NCI-H187 treated with DMSO at 0.1 percent for 48 hours (cell line): ENCODE data around the gene ADPRS.

Experiments
- DNase-seq: peaks from one replicate; lab custom pipeline; 2025; lab: John Stamatoyannopoulos, UW

The ADPRS gene

DNA sequence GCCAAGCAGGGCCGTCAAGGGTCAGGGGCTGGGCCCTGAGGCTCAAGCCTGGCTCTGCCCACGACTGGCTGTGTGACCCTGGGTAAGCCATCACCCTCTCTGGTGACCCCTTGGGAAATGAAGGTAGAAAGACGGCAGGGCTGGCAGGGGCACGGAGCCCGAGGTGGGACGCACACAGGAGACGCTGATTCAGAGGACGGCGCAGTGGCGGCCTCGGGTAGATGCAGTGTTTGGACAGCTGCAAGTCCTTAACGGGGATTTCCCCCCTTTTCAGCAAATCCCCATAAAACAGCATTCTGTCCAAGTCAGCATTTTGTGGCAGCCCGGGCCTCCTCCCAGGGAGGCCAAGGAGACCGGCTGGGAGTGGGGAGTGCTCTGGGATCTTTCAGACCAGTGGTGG is 19.6 kb downstream of the ADPRS start:
- no peak for DNase-seq

GRCh38 chr1:36109041-36109679 is 20.5 kb downstream of the ADPRS start:
- no peak for DNase-seq

DNA sequence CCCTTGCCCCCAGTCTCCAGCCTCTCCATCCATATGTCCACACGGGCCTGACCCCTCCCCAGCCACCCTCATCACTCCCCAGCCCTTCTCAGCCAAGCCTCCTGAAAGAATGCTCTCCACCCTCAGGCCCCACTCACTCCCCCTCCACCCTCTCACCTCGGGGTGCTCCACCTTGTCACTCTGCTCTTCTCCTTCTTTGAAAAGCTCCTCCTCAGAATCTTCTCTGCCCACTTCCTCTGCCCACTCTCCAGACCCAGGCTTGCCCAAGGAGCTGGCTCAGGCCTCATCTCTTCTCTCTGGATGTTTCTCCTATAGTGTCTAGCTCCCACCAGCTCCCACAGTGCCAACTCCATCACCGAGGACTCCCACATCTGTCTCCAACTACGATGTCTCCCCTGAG is 22.5 kb downstream of the ADPRS start:
- no peak for DNase-seq

DNA sequence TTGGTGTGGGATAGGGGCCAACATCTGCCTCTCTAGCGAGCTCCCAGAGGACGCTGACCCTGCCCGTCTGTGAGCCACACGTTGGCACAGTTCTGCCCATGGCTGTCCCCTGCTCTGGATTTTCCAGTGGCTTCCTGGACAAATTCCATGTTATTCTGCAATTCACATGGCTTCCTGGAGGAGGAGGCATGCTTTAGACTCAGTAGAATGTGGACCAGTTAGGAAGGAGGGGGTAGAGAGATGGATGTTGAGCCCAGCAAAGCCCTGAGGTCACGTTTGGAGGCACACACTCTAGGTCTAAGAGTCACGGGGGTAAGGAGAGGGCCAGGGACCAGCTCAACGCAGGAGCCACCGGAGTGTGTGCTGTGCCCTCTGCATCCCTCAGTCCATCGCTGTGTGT is 24.1 kb downstream of the ADPRS start:
- no peak for DNase-seq

- DNase-seq: no peak
These were observed 25.7 kb downstream of the ADPRS start for GRCh38 chr1:36114371-36114770.

- no peak for DNase-seq
These were observed 26.5 kb downstream of the ADPRS start for GRCh38 chr1:36115200-36115669.

DNA sequence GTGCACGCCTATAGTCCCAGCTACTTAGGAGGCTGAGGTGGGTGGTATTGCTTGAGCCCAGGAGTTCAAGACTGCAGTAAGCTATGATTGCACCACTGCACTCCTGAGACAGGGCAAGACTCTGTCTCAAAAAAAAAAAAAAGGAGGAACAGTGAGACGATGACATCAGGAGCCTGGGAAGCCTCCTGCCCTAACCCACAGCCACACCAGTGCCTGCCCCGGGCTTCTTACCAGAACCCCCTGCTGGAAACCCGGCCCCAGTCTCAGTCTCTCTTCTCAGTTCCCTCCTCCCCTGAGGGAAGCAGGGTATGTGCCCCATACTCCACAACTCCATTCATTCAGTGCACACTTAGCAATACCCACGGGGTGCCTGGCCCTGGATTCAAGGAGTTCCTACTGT is 27.2 kb downstream of the ADPRS start:
- no peak for DNase-seq

GRCh38 chr1:36116901-36117300 is 28.2 kb downstream of the ADPRS start:
- no peak for DNase-seq

- DNase-seq: no peak
These were observed 29.9 kb downstream of the ADPRS start for GRCh38 chr1:36118447-36119204.

DNA sequence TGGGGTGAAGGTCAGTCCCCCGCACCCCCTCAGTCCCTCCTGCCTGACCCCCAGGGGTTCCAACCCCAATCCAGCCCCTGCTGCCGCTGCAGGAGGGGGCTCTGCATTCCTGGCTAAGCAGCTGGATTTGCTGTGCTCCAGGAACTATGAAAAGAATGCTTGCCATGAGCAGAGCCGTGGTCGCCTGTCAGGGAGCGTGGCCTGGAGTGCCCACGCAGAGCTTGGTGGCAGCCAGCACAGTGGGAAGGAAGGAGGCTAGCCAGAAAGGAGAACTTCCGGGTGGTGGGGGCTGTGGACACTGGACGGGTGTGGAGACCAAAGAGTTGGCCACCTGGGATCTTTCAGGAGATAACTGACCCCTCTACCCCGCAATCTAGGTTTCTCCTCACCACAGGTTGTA is 30.8 kb downstream of the ADPRS start:
- DNase-seq: no peak

DNA sequence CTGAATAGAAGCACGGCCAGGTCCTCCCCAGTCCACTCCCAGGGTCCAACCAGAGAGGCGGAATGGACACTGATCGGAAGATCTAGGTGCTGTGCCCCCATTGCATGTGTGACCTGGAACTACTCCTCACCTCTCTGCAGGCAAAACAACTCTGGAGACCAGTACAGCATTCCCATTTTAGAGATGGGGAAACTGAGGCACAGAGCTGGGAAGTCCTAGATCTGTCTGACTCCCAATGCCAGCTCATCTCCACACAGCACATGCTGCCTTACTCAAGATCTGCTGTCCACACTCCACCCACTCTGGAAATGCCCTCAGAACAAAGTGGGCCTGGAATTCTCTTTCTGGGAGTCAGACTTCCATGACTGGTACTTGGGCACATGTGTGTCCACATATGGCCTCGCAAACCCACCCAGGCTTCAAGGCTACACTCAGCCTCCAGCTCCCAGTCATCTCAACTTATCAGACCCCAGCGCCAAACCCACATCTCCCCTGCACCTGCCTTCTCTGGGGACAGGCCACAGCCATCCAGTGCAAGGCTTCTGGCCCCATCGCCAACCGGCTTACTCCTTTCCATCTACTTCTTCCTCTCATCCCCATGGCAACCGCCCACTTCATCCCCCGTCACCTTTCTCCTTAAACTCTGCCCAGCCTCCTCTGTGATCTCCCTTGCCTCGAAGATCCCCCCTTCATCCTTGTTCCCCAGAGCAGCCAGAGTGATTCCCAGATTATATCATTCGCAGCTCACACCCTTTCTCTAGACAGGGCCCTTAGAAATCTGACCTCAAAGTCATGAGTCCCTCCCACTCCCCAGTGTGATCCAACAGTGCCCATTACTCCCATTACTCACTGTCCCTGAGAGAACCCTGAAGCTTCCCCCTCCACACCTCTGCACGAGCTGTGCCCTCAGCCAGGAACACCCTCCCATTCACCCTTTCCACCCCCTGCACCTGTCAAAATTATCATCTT is 33.7 kb downstream of the ADPRS start:
- DNase-seq: no peak

DNA sequence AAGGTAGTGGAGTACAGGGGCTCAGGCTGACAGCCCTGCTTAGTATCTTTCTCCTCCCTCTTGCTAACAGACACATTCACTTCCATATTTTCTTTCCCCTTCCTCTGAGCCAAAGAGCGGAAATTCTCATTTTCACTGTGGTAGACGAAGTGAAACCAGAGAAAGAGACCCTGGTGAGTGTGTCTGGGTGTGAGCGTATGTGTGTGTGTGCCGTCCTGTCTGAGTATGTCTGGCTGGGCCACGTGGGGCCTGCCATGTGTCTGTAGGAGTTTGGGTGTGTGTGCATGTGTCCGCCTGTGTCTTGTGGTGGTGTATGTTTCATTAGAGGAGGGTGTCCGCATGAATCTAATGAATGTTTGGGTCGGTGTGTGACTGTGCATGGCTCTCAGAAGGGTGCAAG is 34.7 kb downstream of the ADPRS start:
- no peak for DNase-seq

GRCh38 chr1:36124404-36125128 is 35.9 kb downstream of the ADPRS start:
- no peak for DNase-seq

DNA sequence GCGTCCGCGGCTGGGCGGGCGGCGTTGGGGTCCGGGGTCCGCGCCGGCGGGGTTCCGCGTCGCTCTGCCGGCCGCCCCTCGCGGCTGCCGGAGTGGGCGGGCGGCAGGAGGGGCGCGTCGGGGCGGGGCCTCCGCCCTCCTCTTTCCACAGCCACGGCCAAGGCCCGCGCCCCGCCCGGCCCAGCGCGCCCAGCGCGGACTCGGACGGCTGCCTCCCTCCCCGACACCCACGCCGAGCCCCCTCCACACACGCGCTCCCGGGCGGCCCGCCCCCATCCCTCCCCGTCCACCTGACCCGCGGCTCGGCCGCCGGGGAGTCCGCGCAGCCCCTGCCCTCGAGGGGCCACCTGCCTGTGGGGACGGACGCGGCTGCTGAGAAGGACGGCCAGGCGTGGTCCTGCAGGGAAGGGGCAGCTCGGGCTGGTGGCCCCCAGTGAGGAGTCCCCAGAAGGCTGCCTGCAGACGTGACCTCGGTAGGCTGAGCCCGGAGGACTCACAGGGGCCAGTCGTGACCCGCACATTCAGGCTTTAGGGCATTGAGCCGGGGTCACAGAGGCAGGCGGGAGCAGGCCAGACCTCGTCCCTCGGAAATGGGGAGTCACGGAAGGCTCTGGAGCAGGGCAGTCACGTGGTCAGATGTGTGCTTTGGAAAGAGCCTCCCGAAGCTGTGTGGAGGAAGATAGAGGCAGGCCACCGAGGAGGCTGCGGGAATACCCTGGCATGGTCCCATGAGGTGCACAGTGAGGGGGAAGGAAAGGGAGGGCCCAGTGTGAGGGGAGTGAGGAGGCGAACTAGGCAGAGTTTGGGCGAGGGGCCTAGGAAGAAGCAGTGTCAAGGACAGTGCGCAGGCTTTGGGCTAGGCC is 36.7 kb downstream of the ADPRS start, which contains the start of gene COL8A2:
Gene COL8A2 (minus strand): TSS at position 94 of the 863 bp plus-strand sequence. CDS start 24,980 bp downstream, outside the sequence.
- DNase-seq: no peak

- no peak for DNase-seq
These were observed 37.5 kb downstream of the ADPRS start for GRCh38 chr1:36126005-36126716.

DNA sequence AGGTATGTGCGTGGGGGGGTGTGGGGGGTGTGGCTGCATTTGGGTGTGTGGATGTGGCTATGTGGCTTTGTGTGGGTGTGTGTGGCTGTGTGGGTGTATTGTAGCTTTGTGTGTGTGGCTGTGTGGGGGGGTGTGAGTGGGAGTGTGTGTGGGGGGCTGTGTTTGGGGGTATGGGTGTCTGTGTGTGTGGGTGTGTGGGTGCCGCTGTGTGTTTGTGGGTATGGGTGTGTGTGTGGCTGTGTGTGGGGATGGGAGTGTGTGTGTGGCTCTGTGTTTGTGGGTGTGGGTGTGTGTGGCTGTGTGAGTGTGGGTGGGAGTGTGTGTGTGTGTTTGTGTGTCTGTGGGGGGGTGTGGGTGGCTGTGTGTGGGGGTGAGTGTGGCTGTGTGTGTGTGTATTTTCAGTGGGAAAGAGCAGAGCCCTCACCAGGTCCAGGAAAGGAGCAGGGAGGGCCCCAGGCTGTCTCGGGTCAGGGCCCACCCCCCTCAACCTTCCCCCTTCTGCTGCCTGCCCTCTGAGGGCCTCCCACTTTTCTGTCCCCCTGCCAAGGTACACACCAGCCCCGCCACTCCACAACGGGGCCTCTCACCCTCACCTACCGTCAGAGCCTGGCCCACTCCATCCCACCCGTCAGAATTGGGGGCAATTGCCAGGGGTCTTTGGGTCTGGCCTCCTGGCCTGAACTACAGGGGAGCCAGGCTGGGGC is 38.3 kb downstream of the ADPRS start:
- no peak for DNase-seq

DNA sequence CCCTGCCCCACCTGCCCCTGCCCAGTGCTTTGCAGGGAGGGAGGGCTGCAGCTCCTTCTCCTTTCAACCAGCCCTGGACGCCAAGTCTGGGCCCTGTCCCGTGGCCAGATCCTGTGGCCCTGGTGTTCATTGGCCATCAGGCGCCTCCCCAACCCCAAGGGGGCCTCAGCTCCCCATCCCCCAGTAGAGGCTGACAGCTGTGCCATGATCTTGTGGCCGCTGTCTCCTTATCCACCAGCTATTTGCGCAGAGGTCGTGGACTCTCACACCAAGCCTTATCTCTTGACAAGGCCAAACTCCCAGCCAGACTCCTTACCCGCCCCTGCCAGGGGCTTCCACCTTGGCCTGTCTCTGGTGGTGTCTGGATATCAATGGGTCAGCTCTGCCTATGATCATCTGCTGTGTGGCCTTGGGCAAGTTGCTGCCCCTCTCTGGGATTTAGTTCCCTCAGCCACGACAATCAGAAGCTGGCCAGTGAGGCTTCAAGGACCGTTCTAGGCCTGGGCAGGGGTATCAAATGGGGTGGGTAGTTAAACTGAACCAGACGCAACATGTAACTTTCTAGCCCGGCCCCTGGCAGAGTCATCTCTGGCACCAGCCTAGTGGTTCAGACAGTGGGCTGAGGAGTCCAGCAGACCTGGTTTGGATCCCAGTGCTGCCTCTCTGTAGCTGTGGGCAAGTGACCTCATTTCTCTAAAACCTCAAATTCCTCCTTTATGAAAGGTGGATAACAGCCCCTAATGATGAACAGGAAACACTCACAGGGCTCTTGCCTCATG is 39.6 kb downstream of the ADPRS start:
- DNase-seq: no peak

DNA sequence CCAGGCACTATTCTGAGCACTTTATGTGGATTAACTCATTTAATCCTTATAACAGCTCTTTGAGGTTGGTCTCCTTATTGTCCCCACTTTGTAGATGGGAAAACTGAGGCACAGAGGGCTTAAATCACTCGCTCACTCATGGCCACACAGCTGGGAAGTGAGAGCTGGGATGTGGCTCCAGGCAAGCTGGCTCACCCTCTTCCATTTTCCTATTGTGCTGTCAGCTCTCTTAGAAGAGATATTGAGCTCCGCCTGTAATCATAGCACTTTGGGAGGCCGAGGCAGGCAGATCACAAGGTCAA is 40.2 kb downstream of the ADPRS start:
- DNase-seq: no peak

DNA sequence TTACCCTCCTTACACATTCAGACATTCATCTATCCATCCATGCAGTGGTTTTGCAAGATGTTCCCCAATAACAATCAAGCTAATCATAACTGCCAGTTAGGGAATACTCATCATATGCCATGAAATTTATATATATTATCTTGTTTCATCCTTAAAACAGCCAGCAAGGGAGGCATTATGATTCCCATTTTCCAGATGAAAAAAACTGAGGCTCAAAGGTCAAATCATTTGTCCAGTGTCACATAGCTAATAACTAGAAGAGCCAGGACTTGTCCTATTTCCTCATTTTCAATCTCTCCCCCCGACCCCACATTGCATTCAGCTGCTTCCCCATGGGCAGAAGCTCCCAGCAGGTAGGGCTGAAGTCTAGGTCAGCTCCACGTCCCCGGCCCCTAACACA is 43.3 kb downstream of the ADPRS start:
- DNase-seq: no peak
